ENCODE data around the gene CNTRL. TPM values are rescaled to one million over a fixed set of nuclear protein-coding genes. Genes with fewer than 3 reads are reported as not detected.

Gene CNTRL
- total RNA-seq, 1 experiment from 2014 or later: 13.4 TPM

DNA sequence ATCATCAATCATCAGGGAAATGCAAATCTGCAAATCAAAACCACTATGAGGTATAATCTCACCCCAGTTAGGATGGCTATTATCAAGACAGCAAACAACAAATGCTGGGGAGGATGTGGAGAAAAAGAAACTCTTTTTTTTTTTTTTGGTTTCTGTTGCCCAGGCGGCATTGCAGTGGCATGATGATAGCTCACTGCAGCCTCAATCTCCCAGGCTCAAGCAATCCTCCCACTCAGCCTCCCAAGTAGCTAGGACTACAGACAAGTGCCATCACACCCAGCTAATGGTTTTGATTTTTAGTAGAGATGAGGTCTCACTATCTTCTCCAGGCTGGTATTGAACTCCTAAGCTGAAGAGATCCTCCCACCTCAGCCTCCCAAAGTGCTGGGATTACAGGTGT lies 5.4 kb upstream of the CNTRL start:
- H3K4me2 ChIP-seq (ENCODE audit: low read length): no peak overlapping the region
- H3K4me1 ChIP-seq (ENCODE audit: control insufficient read depth in 1 of 2, insufficient read depth in 2 of 2, low read length in 2 of 2): peaks cover 0 to 6% of the 10 kb centered on the region in 2 experiments; a peak in 2 of 4 replicates
- H4K20me1 ChIP-seq (ENCODE audit: insufficient read depth): no peaks in the 10 kb centered on the region
- H3K9me2 ChIP-seq (ENCODE audit: insufficient read depth): no peaks in the 10 kb centered on the region
- no TSS peak for BruUV-seq (replicated peaks)
- intact Hi-C loops (cut with micrococcal nuclease): no loop called here
- no peaks in the 10 kb centered on the region for H3K36me3 ChIP-seq (ENCODE audit: control insufficient read depth in 1 of 2, insufficient read depth in 2 of 2, low read length in 2 of 2)
- H3K9ac ChIP-seq (ENCODE audit: low read length): no peak overlapping the region
- no peaks in the 10 kb centered on the region for H3K79me2 ChIP-seq (ENCODE audit: insufficient read depth, low read length)
- H2AFZ ChIP-seq (ENCODE audit: low read depth, low read length, poor library complexity, severe bottlenecking): no peak overlapping the region
- ChIA-PET CTCF (interaction anchor here (1.1 kb wide), 1 partner anchor 9 kb away, joined by 4 read pairs; no protein-coding TSS in a partner anchor), RAD21 (ENCODE audit: low non-redundant PET in 1 of 2, low total read pairs in 2 of 2, uncharacterized antibody in 2 of 2, unreplicated experiment in 2 of 2) (no interaction called here), POLR2A (no interaction called here)
- no peak for DNase-seq (ENCODE audit: low read depth, low spot score)
- H3K27ac ChIP-seq (ENCODE audit: low read depth, low read length): no peak overlapping the region
- no peaks in the 10 kb centered on the region for H3K9me3 ChIP-seq (ENCODE audit: control insufficient read depth in 1 of 2, insufficient read depth in 1 of 2, low read depth in 1 of 2, low read length in 2 of 2)
- H3K4me3 ChIP-seq (replicated peaks in 1 of 2; ENCODE audit: low read depth in 1 of 2, low read length in 2 of 2): no peak overlapping the region
- no peaks in the 10 kb centered on the region for H3K27me3 ChIP-seq (ENCODE audit: insufficient read depth, low read length)
- no peak for TF ChIP-seq EZH2phosphoT487 (IDR thresholded peaks at IDR 0.05; ENCODE audit: borderline replicate concordance)
- TF ChIP-seq, protein P1, sequence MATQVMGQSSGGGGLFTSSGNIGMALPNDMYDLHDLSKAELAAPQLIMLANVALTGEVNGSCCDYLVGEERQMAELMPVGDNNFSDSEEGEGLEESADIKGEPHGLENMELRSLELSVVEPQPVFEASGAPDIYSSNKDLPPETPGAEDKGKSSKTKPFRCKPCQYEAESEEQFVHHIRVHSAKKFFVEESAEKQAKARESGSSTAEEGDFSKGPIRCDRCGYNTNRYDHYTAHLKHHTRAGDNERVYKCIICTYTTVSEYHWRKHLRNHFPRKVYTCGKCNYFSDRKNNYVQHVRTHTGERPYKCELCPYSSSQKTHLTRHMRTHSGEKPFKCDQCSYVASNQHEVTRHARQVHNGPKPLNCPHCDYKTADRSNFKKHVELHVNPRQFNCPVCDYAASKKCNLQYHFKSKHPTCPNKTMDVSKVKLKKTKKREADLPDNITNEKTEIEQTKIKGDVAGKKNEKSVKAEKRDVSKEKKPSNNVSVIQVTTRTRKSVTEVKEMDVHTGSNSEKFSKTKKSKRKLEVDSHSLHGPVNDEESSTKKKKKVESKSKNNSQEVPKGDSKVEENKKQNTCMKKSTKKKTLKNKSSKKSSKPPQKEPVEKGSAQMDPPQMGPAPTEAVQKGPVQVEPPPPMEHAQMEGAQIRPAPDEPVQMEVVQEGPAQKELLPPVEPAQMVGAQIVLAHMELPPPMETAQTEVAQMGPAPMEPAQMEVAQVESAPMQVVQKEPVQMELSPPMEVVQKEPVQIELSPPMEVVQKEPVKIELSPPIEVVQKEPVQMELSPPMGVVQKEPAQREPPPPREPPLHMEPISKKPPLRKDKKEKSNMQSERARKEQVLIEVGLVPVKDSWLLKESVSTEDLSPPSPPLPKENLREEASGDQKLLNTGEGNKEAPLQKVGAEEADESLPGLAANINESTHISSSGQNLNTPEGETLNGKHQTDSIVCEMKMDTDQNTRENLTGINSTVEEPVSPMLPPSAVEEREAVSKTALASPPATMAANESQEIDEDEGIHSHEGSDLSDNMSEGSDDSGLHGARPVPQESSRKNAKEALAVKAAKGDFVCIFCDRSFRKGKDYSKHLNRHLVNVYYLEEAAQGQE (IDR thresholded peaks at IDR 0.05; ENCODE audit: low read depth): no peak
- TF ChIP-seq SP1 (IDR thresholded peaks at IDR 0.05; ENCODE audit: low read depth): no peak
- no peak for TF ChIP-seq SIN3A (IDR thresholded peaks at IDR 0.05; ENCODE audit: low read depth)
- TF ChIP-seq FOSL1 (IDR thresholded peaks at IDR 0.05; ENCODE audit: low read depth): no peak
- TF ChIP-seq EZH2 (IDR thresholded peaks at IDR 0.05): no peak
- TF ChIP-seq CBX3 (IDR thresholded peaks at IDR 0.05; ENCODE audit: low read depth): no peak
- no peak for TF ChIP-seq ELF1 (IDR thresholded peaks at IDR 0.05; ENCODE audit: borderline replicate concordance, low read depth)
- TF ChIP-seq, protein P2, sequence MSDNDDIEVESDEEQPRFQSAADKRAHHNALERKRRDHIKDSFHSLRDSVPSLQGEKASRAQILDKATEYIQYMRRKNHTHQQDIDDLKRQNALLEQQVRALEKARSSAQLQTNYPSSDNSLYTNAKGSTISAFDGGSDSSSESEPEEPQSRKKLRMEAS (IDR thresholded peaks at IDR 0.05): no peak
- TF ChIP-seq POLR2A (IDR thresholded peaks at IDR 0.05; ENCODE audit: borderline replicate concordance, extremely low read depth, insufficient read depth, insufficient read length): no peak
- TF ChIP-seq, protein P3, sequence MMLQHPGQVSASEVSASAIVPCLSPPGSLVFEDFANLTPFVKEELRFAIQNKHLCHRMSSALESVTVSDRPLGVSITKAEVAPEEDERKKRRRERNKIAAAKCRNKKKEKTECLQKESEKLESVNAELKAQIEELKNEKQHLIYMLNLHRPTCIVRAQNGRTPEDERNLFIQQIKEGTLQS (IDR thresholded peaks at IDR 0.05): no peak
- TF ChIP-seq ZNF274 (IDR thresholded peaks at IDR 0.05; ENCODE audit: low read depth, low read length): no peak
- TF ChIP-seq, protein P4, sequence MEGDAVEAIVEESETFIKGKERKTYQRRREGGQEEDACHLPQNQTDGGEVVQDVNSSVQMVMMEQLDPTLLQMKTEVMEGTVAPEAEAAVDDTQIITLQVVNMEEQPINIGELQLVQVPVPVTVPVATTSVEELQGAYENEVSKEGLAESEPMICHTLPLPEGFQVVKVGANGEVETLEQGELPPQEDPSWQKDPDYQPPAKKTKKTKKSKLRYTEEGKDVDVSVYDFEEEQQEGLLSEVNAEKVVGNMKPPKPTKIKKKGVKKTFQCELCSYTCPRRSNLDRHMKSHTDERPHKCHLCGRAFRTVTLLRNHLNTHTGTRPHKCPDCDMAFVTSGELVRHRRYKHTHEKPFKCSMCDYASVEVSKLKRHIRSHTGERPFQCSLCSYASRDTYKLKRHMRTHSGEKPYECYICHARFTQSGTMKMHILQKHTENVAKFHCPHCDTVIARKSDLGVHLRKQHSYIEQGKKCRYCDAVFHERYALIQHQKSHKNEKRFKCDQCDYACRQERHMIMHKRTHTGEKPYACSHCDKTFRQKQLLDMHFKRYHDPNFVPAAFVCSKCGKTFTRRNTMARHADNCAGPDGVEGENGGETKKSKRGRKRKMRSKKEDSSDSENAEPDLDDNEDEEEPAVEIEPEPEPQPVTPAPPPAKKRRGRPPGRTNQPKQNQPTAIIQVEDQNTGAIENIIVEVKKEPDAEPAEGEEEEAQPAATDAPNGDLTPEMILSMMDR (IDR thresholded peaks at IDR 0.05 in 2 of 3, conservative IDR thresholded peaks at IDR 0.05 in 1 of 3; ENCODE audit: borderline replicate concordance in 1 of 3, insufficient read depth in 1 of 3, low read depth in 2 of 3, low read length in 2 of 3): no peak
- TF ChIP-seq ZFX (IDR thresholded peaks at IDR 0.05): no peak
- TF ChIP-seq SRF (IDR thresholded peaks at IDR 0.05; ENCODE audit: low read depth): no peak
- no peak for TF ChIP-seq TCF7L2 (IDR thresholded peaks at IDR 0.05; ENCODE audit: borderline replicate concordance, extremely low read depth, insufficient read depth, insufficient read length)
- TF ChIP-seq POLR2AphosphoS5 (IDR thresholded peaks at IDR 0.05; ENCODE audit: low read depth, low read length): no peak
- TF ChIP-seq JUND (IDR thresholded peaks at IDR 0.05): no peak
- no peak for TF ChIP-seq RAD21 (IDR thresholded peaks at IDR 0.05; ENCODE audit: low read depth)
- TF ChIP-seq, protein P5, sequence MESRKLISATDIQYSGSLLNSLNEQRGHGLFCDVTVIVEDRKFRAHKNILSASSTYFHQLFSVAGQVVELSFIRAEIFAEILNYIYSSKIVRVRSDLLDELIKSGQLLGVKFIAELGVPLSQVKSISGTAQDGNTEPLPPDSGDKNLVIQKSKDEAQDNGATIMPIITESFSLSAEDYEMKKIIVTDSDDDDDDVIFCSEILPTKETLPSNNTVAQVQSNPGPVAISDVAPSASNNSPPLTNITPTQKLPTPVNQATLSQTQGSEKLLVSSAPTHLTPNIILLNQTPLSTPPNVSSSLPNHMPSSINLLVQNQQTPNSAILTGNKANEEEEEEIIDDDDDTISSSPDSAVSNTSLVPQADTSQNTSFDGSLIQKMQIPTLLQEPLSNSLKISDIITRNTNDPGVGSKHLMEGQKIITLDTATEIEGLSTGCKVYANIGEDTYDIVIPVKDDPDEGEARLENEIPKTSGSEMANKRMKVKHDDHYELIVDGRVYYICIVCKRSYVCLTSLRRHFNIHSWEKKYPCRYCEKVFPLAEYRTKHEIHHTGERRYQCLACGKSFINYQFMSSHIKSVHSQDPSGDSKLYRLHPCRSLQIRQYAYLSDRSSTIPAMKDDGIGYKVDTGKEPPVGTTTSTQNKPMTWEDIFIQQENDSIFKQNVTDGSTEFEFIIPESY (IDR thresholded peaks at IDR 0.05; ENCODE audit: extremely low read depth, insufficient replicate concordance, low read length): no peak
- ATAC-seq: no peak
